SK-N-SH (cell line): ENCODE measurements around the gene ZNF311. TPM values are rescaled to one million over a fixed set of nuclear protein-coding genes. Genes with fewer than 3 reads are reported as not detected.

Experiments used
- CHD2 ChIP-seq: fragments of 150-350 bp; IDR thresholded peaks from 2 replicates; pipeline ENCODE4 v1.6.1; 2018; ENCODE audit warnings: low read length; ENCODE audit not compliant: partially characterized antibody
- ELF1 ChIP-seq: IDR thresholded peaks from 2 replicates; pipeline ENCODE4 v1.4.0; 2012
- EZH2phosphoT487 ChIP-seq: fragments of 200-600 bp; sonication (generic); IDR thresholded peaks from 2 replicates; pipeline ENCODE4 v1.6.1; 2017; ENCODE audit warnings: low read depth, mixed run types, mild to moderate bottlenecking, antibody characterized with exemption, moderate library complexity, borderline replicate concordance
- FOXM1 ChIP-seq: IDR thresholded peaks from 2 replicates; pipeline ENCODE4 v1.4.0; 2012; ENCODE audit warnings: low read depth, mild to moderate bottlenecking
- GATA2 ChIP-seq: sonication (generic); formaldehyde crosslinking; IDR thresholded peaks from 2 replicates; pipeline ENCODE4 v1.5.0; 2020; ENCODE audit warnings: mild to moderate bottlenecking, missing genetic modification reagents
- MAX ChIP-seq: IDR thresholded peaks from 2 replicates; pipeline ENCODE4 v1.4.0; 2012; ENCODE audit warnings: low read depth
- MXI1 ChIP-seq: IDR thresholded peaks from 2 replicates; pipeline ENCODE4 v1.6.1; 2012; ENCODE audit warnings: mild to moderate bottlenecking, low read depth, low read length, improper control_type of control experiment
- NFIC ChIP-seq: IDR thresholded peaks from 2 replicates; pipeline ENCODE4 v1.4.0; 2012; ENCODE audit warnings: borderline replicate concordance
- POLR2AphosphoS5 ChIP-seq: IDR thresholded peaks from 2 replicates; pipeline ENCODE4 v1.6.1; 2012; ENCODE audit warnings: low read depth, low read length
- RAD21 ChIP-seq: IDR thresholded peaks from 2 replicates; pipeline ENCODE4 v1.6.1; 2012; ENCODE audit warnings: mild to moderate bottlenecking, low read length
- RCOR1 ChIP-seq: fragments of 150-350 bp; IDR thresholded peaks from 2 replicates; pipeline ENCODE4 v1.6.1; 2017; ENCODE audit warnings: antibody characterized with exemption, low read length
- REST ChIP-seq: IDR thresholded peaks from 2 replicates; pipeline ENCODE4 v1.6.1; 2012; ENCODE audit warnings: mild to moderate bottlenecking, low read depth, low read length, moderate library complexity
- RFX5 ChIP-seq: IDR thresholded peaks from 2 replicates; pipeline ENCODE4 v1.6.1; 2012; ENCODE audit warnings: mild to moderate bottlenecking, improper control_type of control experiment, low read length
- RXRA ChIP-seq: IDR thresholded peaks from 2 replicates; pipeline ENCODE4 v1.4.0; 2012; ENCODE audit warnings: low read depth, mild to moderate bottlenecking, borderline replicate concordance
- SIN3A ChIP-seq: IDR thresholded peaks from 2 replicates; pipeline ENCODE4 v1.6.1; 2012; ENCODE audit warnings: low read depth, mild to moderate bottlenecking, low read length, moderate library complexity, borderline replicate concordance
- SMC3 ChIP-seq: IDR thresholded peaks from 2 replicates; pipeline ENCODE4 v1.6.1; 2012; ENCODE audit warnings: low read depth, low read length, improper control_type of control experiment
- TAF1 ChIP-seq: IDR thresholded peaks from 2 replicates; pipeline ENCODE4 v1.6.1; 2012; ENCODE audit warnings: low read depth, mild to moderate bottlenecking, low read length, moderate library complexity, borderline replicate concordance
- TCF12 ChIP-seq: IDR thresholded peaks from 2 replicates; pipeline ENCODE4 v1.4.0; 2012
- TEAD4 ChIP-seq: IDR thresholded peaks from 2 replicates; pipeline ENCODE4 v1.4.0; 2012; ENCODE audit warnings: mild to moderate bottlenecking, borderline replicate concordance; ENCODE audit not compliant: insufficient read depth
- USF1 ChIP-seq: IDR thresholded peaks from 2 replicates; pipeline ENCODE4 v1.4.0; 2012; ENCODE audit warnings: low read depth, borderline replicate concordance
- USF2 ChIP-seq: fragments of 150-350 bp; IDR thresholded peaks from 2 replicates; pipeline ENCODE4 v1.6.1; 2017; ENCODE audit warnings: antibody characterized with exemption, low read length, low read depth, borderline replicate concordance
- polyA plus RNA-seq, 3 experiments: library from polyadenylated mRNA; depleted of rRNA; stranded (reverse); fragments of >200 nt; gene quantifications; 2 replicates each; pipeline ENCODE4 v1.2.3, GENCODE V29; 2012

The ZNF311 gene
- polyA plus RNA-seq, 1 of the 3 experiments (the other 2 are of a cell fraction): 0.16 TPM

- TF ChIP-seq MXI1 (no peak), NFIC (no peak), RAD21 (no peak), FOXM1 (no peak), RCOR1 (0 out of 2 replicates have a peak, but pooled peaks have one; percentile 29), POLR2AphosphoS5 (peak; percentile 74), RXRA (no peak), ELF1 (no peak), RFX5 (no peak), SIN3A (peak; percentile 76; the same call in 1 of the 2 replicates), MAX (peak; percentile 81), USF2 (no peak), CHD2 (peak; percentile 75), REST (no peak), TCF12 (0 out of 2 replicates have a peak, but pooled peaks have one; percentile 9), TAF1 (peak; percentile 83), SMC3 (no peak), TEAD4 (no peak), GATA2 (CRISPR knock-in tag) (no peak), EZH2phosphoT487 (no peak), USF1 (peak; percentile 74; the same call in 1 of the 2 replicates)
These were observed 19.5 kb downstream of the ZNF311 start (continued) for GRCh38 chr6:28985462-28986164.
